Measurements from ENCODE around the gene TNFRSF1B.

The TNFRSF1B gene

GRCh38 chr1:12157366-12158231, 9.2 kb upstream of the TNFRSF1B start:
- Histone ChIP-seq H3K27me3 (no peaks in the 10 kb centered on the region), H3K4me1 (peaks cover 0 to 26% (median 17%) of the 10 kb centered on the region in 4 donors), H3K4me3 (no peak overlapping the region), H3K36me3 (no peaks in the 10 kb centered on the region), H3K27ac (no peak overlapping the region), H3K9me3 (no peaks in the 10 kb centered on the region)
- no peak for TF ChIP-seq CTCF (IDR thresholded peaks at IDR 0.05)
- DNase-seq, result no peak
- intact Hi-C loops (cut with DNase I; ENCODE audit: low total_unique reads), result no loop called here

GRCh38 chr1:12158357-12159092, 8.3 kb upstream of the TNFRSF1B start:
- TF ChIP-seq CTCF (IDR thresholded peaks at IDR 0.05), result no peak
- DNase-seq, result no peak
- Histone ChIP-seq H3K36me3 (no peaks in the 10 kb centered on the region), H3K27me3 (no peaks in the 10 kb centered on the region), H3K9me3 (no peaks in the 10 kb centered on the region), H3K4me3 (no peak overlapping the region), H3K4me1 (peaks cover 0 to 21% (median 13%) of the 10 kb centered on the region in 4 donors), H3K27ac (no peak overlapping the region)
- intact Hi-C loops (cut with DNase I; ENCODE audit: low total_unique reads), result no loop called here

- Histone ChIP-seq H3K36me3 (no peaks in the 10 kb centered on the region), H3K27ac (no peak overlapping the region)
These were observed 7.0 kb upstream of the TNFRSF1B start for GRCh38 chr1:12159816-12160215.

GRCh38 chr1:12161324-12161661, 5.5 kb upstream of the TNFRSF1B start:
- H3K4me1 ChIP-seq, result peaks cover 0 to 17% (median 12%) of the 10 kb centered on the region in 4 donors
- intact Hi-C loops (cut with DNase I; ENCODE audit: low total_unique reads), result no loop called here
- TF ChIP-seq CTCF (IDR thresholded peaks at IDR 0.05), result no peak

More at GRCh38 chr1:12159816-12160215, 7.0 kb upstream of the TNFRSF1B start:
- H3K4me3 ChIP-seq, result no peak overlapping the region
- H3K27me3 ChIP-seq, result no peaks in the 10 kb centered on the region
- TF ChIP-seq CTCF (IDR thresholded peaks at IDR 0.05), result no peak
- DNase-seq, result no peak
- H3K4me1 ChIP-seq, result peaks cover 0 to 17% (median 12%) of the 10 kb centered on the region in 4 donors
- H3K9me3 ChIP-seq, result no peaks in the 10 kb centered on the region
- intact Hi-C loops (cut with DNase I; ENCODE audit: low total_unique reads), result no loop called here

GRCh38 chr1:12161662-12162458, 4.9 kb upstream of the TNFRSF1B start:
- H3K4me3 ChIP-seq, result no peak overlapping the region
- no peak for TF ChIP-seq CTCF (IDR thresholded peaks at IDR 0.05)
- no peaks in the 10 kb centered on the region for H3K36me3 ChIP-seq
- no peaks in the 10 kb centered on the region for H3K9me3 ChIP-seq
- intact Hi-C loops (cut with DNase I; ENCODE audit: low total_unique reads), result no loop called here
- peak overlapping the region; percentile 19 to 35 for H3K27ac ChIP-seq
- peak; percentile 90 to 93 for DNase-seq
- H3K27me3 ChIP-seq, result peaks cover 0 to 6% of the 10 kb centered on the region in 2 donors
- H3K4me1 ChIP-seq, result peaks cover 0 to 21% (median 14%) of the 10 kb centered on the region in 4 donors

More at GRCh38 chr1:12161324-12161661, 5.5 kb upstream of the TNFRSF1B start:
- Histone ChIP-seq H3K9me3 (no peaks in the 10 kb centered on the region), H3K27ac (peak overlapping the region; percentile 19 to 35), H3K27me3 (peaks cover 0 to 1% of the 10 kb centered on the region in 2 donors), H3K36me3 (no peaks in the 10 kb centered on the region), H3K4me3 (no peak overlapping the region)
- no peak for DNase-seq

Data from tibial artery (tissue), 4 donors.